Endometrial microvascular endothelial cells (primary cell): ENCODE results near the gene POLQ. TPM values are rescaled to one million over a fixed set of nuclear protein-coding genes. Genes with fewer than 3 reads are reported as not detected.
"Not testable (repeated sequence)": the region's sequence is repeated elsewhere in the genome, so short reads cannot be mapped to it uniquely, and the experiment has no call there.

Source experiments
- in situ Hi-C: cut with HindIII; loops from 2 replicates; pipeline ENCODE4 v1.10.0; 2017; ENCODE audit warnings: low sequenced_read_pairs, low pct_unique_long_range_greater_than_20kb; ENCODE audit errors: inconsistent ontology term
- total RNA-seq: library from RNA; depleted of rRNA; stranded (reverse); fragments of >200 nt; gene quantifications from one replicate; pipeline ENCODE4 v1.2.3, GENCODE V29; 2015; ENCODE audit errors: inconsistent ontology term

The POLQ gene
- total RNA-seq, 1 donor from 2014 or later: 4.6 TPM

GRCh38 chr3:121515862-121516261, 29.9 kb downstream of the POLQ start:
- in situ Hi-C loops: no loop called here

DNA sequence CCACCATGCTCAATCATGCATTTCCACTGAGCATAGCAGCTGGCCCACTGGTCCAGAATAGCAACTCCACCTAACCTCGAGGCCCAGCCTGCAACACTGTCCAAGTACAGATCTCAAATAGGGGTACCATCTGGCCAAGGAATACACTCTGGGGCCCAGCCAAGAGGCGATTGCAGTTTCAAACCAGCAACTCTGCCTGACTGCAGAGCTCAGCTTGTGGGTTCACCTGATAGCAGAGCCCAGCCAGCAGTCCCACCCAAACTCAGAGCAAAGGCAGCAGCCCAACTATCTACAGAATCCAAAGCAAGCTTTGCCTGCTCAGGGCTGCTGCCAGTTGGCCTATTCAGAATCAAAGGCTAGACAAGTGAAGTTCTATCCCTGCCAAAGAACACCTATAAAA, 30.5 kb downstream of the POLQ start:
- in situ Hi-C loops: no loop called here

DNA sequence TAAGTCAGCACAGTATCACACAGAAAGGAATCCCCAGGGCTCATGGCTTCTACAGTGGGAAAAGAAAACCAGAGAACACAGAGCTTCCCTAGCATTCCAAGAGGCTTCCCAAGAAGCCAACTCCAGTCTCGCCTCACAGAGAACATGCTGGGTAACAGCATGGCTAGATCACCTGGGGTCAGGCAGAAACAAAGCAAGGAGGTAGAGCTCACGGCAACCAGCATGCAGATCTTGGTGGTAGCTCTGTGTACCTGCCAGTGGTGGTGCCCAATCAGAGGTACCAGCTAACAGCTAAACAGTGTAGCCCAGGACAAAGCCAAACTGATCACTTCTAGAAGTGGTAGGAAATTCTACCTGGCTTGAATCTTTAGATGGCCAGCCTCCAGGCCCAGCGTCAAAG, 31.3 kb downstream of the POLQ start:
- in situ Hi-C loops: no loop called here

DNA sequence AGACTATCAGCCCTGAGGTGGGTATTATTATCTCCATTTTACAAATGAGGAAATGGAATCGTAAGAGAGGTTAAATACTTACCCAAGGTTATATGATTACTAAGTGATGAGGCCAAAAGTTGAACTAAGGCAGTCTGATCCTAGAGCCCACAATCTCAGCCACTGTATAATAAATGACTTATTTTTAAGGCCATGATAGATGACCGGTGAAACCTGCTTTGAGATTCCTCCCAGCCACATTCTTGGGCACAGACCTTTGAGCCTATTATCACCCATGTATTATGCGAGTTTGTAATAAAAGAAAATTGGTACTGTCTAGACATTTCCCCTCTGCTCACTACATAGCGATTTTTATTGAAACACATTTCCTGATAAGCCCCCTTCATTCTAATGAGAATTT, 37.4 kb downstream of the POLQ start:
- in situ Hi-C loops: no loop called here

GRCh38 chr3:121505256-121505655, 40.5 kb downstream of the POLQ start:
- in situ Hi-C loops: no loop called here

- in situ Hi-C loops: no loop called here
These were observed 41.2 kb downstream of the POLQ start for GRCh38 chr3:121504618-121505017.

DNA sequence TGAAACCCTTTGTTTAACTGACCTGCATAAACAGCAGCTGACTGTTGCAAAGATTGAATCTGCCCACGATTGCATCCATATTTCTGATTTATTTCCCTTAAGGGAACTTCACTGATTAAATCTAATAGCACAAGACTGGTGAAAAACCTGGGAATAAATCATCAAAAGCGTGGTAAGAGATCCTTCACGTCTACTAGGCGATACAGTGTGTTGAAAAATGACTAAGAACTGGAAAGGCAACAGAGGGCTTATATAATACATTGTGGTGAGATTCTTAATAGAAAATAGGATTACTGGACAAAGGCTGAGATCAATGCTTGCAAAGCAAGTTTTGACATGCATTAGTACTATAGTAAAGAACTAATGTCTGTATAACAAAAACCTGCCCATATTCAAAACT, 49.0 kb downstream of the POLQ start:
- in situ Hi-C loops: no loop called here

- in situ Hi-C loops: no loop called here
These were observed 52.4 kb downstream of the POLQ start for GRCh38 chr3:121493431-121493830.

GRCh38 chr3:121491683-121492320, 54.0 kb downstream of the POLQ start:
- in situ Hi-C loops: no loop called here

DNA sequence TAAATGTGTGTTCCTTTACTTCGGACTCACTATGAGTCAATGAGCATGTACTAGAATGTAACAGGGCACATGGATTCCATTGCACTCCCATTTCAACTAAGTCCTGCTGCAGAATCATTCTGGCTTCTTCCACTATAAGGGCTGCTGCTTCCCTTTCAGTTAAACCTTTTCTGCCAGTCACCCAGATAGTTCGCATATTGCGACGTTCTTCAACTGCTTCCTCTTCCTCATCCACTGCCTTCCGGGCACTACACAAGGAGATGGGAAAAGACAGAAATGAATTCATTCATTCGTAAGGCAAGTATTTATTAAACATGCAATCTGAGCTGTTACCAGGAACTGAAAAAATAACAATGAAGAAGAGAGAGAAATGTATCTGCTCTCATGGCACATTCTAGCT, 55.6 kb downstream of the POLQ start:
- in situ Hi-C loops: no loop called here

DNA sequence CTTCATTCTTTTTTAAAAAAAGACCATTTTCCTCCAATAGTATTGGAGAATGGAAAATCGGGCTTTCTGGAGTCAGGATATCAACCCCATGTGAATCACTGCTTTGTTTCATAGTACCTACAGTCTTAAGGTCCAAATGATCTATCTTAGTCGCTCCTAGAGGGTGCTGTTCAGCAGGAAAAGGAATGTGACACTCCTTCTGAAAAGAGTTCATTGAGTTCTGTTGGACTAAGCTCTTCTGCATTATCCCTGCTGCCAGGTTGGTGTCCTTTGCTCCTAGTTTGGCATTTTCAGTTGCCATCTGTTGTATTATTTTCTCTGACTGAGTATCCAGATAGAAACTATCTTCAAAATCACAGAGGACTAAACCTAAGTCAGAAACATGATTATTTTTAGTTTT, 57.2 kb downstream of the POLQ start:
- in situ Hi-C loops: no loop called here

GRCh38 chr3:121483290-121483689, 62.5 kb downstream of the POLQ start:
- in situ Hi-C loops: no loop called here

DNA sequence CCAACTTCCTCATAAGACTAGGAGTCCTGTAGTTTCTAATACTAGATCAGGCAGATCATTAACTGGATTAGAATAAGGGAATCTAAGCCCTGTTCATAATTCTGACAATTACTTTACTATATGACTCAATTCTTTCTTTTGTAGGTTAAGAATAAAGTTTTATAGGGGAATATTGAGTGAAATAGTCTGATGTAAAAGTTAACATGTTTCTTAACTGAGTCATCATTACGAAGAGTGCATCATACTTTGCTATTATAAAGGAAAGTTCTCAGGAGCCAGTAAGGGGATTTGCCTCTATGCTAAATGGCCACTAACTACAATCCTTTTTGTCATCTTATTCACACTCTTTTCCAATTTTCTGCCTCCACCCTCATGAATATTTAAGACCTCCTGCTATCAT, 63.1 kb downstream of the POLQ start:
- in situ Hi-C loops: no loop called here

- in situ Hi-C loops: no loop called here
These were observed 64.5 kb downstream of the POLQ start for GRCh38 chr3:121481106-121481880.

DNA sequence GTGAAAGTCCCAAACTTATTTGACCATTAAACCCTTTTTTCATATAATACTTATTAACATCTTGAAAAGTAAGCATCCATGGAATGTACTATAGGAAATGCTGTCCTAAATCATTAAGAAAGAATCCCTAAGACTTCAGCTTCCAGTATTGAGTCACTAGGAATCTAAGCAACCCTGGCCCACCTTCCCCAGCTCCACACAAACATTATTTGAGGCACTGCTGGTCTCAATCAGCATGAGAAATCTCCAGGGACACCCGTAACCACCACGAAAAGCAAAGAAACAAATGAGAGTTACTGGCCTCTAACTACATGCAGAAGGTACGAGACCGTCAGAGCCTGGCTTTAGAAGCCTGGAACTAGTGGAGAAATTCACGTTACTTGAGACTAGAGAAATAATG, 68.2 kb downstream of the POLQ start:
- in situ Hi-C loops: no loop called here

DNA sequence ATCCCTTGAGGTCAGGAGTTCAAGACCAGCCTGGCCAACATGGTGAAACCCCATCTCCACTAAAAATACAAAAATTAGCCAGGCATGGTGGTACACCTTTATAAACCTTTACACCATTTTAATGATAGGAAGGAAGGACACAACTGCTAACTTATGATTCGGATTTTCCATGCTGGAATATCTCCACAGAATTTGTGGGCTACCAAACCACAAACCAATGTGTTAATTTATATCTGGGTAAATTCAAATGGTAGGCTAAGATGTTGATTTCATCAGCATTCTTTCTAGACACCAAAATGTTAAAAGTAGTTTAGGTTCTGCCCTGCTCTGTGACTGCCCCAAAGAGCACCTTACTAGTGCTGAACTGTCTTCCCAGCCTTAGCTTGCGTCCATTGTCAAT, 72.8 kb downstream of the POLQ start:
- in situ Hi-C loops: no loop called here

DNA sequence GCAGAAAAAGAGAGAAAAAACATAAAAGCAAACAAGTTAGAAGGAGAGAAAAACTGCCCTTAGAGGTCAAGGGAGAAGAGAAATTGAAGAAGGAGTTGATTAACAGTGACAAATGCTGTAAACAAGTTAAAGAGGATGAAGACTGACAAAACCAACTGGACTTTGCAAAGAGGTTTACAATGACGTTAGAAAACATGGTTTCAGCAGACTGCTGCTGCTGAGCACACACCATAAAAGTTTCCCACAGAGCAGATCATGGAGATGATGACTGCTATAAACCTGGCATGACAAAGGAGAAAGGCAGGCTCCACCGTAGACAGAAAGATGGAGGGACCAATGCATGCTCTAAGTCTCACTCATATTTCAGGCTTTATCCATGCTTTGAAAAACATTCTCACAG, 78.7 kb downstream of the POLQ start:
- in situ Hi-C loops: no loop called here

GRCh38 chr3:121463745-121464144, 82.0 kb downstream of the POLQ start:
- in situ Hi-C loops: no loop called here

DNA sequence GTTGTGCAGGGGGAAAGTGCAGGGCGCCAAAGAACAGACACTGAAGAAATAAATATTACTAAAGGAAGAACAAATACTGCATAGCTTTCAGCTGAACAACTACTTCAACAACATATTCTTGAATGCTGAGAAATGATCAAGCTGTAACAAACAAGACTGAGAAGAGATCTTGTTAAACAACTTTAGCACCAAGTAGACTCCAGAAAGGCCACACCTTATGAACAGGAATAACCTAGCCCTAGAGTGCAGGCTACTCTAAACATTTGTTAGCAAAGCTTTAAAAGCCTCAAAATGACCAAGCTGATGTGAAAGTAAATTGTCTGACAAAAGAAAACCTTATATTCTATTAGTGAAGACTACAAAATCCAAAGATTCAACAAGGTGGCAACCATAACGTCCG, 83.2 kb downstream of the POLQ start:
- in situ Hi-C loops: no loop called here

GRCh38 chr3:121451752-121452151, 94.0 kb downstream of the POLQ start:
- in situ Hi-C loops: not testable (repeated sequence)

DNA sequence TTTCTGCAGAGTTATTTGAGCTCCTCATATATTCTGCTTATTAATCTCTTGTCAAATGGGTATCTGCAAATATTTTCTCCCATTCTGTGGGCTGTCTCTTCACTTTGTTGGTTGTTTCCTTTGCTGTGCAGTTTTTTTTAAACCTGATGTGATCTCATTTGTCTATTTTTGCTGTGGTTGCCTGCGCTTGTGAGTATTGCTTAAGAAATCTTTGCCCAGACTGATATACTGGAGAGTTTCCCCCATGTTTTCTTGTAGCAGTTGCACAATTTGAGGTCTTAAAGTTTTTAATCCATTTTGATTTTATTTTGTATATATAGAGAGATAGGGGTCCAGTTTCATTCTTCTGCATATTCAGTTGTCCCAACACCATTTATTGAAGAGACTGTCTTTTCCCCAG, 102.3 kb downstream of the POLQ start:
- in situ Hi-C loops: no loop called here
